Measurements from ENCODE around the gene LRRC56. TPM values are rescaled to one million over a fixed set of nuclear protein-coding genes. Genes with fewer than 3 reads are reported as not detected.

Gene LRRC56
- total and polyA plus RNA-seq, 4 donors: 0.08 to 0.46 (median 0.20) TPM

- Histone ChIP-seq H3K4me1 (ENCODE audit: control insufficient read depth in 4 of 4, insufficient read depth in 4 of 4, low read length in 3 of 4) (peaks cover 2 to 22% (median 13%) of the 10 kb centered on the region in 4 donors), H3K9me3 (ENCODE audit: control insufficient read depth in 4 of 4, low read length in 3 of 4) (no peaks in the 10 kb centered on the region), H3K27me3 (ENCODE audit: control insufficient read depth in 4 of 4, insufficient read depth in 4 of 4, low read length in 3 of 4) (no peaks in the 10 kb centered on the region), H3K9ac (ENCODE audit: low read depth in 1 of 2, low read length in 2 of 2) (peak overlapping the region in 1 of 2 donors; percentile 9), H3K36me3 (ENCODE audit: control insufficient read depth in 4 of 4, insufficient read depth in 3 of 4, low read depth in 1 of 4, low read length in 3 of 4) (peaks cover 0 to 8% (median 4%) of the 10 kb centered on the region in 4 donors), H3K4me3 (ENCODE audit: low read depth in 1 of 3, low read length in 3 of 3) (peak overlapping the region in 2 of 3 donors; percentile 1 to 90), H3K27ac (ENCODE audit: low read depth in 1 of 2, low read length in 2 of 2) (peak overlapping the region; percentile 74 to 84)
- TF ChIP-seq HNF4G (IDR thresholded peaks at IDR 0.05) (no peak), MAX (IDR thresholded peaks at IDR 0.05) (no peak), CTCF (IDR thresholded peaks at IDR 0.05; ENCODE audit: low read depth, low read length, missing input control) (no peak), NR2F2 (IDR thresholded peaks at IDR 0.05) (no peak), RAD21 (IDR thresholded peaks at IDR 0.05) (no peak), RXRA (IDR thresholded peaks at IDR 0.05) (no peak), SP1 (IDR thresholded peaks at IDR 0.05) (no peak), FOXA2 (IDR thresholded peaks at IDR 0.05) (no peak), HNF4A (conservative IDR thresholded peaks at IDR 0.05) (no peak), ATF3 (IDR thresholded peaks at IDR 0.05) (no peak), TAF1 (conservative IDR thresholded peaks at IDR 0.05) (no peak), REST (IDR thresholded peaks at IDR 0.05) (no peak), FOXA1 (IDR thresholded peaks at IDR 0.05) (no peak)
- DNase-seq (ENCODE audit: low spot score): no peak
- 22% methylated on average over 41 of the region's 41 CpGs for WGBS
These were observed 30.4 kb downstream of the LRRC56 start for GRCh38 chr11:567629-568292.

- WGBS: under 1% methylated on average over 123 of the region's 123 CpGs
- peak overlapping the region; percentile 74 to 84 for H3K27ac ChIP-seq (ENCODE audit: low read depth in 1 of 2, low read length in 2 of 2)
- TF ChIP-seq RAD21 (IDR thresholded peaks at IDR 0.05): no peak
- TF ChIP-seq ATF3 (IDR thresholded peaks at IDR 0.05): no peak
- TF ChIP-seq FOXA1 (IDR thresholded peaks at IDR 0.05): no peak
- TF ChIP-seq HNF4G (IDR thresholded peaks at IDR 0.05): no peak
- TF ChIP-seq NR2F2 (IDR thresholded peaks at IDR 0.05): no peak
- TF ChIP-seq MAX (IDR thresholded peaks at IDR 0.05): no peak
- TF ChIP-seq REST (IDR thresholded peaks at IDR 0.05): no peak
- TF ChIP-seq SP1 (IDR thresholded peaks at IDR 0.05): no peak
- TF ChIP-seq ZBTB33 (IDR thresholded peaks at IDR 0.05): no peak
- no peak for TF ChIP-seq RXRA (IDR thresholded peaks at IDR 0.05)
- TF ChIP-seq GABPA (IDR thresholded peaks at IDR 0.05 in 1 of 2, conservative IDR thresholded peaks at IDR 0.05 in 1 of 2): no peak
- no peak for TF ChIP-seq JUND (IDR thresholded peaks at IDR 0.05)
- no peak for TF ChIP-seq TAF1 (conservative IDR thresholded peaks at IDR 0.05)
These were observed 31.2 kb downstream of the LRRC56 start for GRCh38 chr11:568306-569157.

More at GRCh38 chr11:568306-569157, 31.2 kb downstream of the LRRC56 start:
- Histone ChIP-seq H3K9ac (ENCODE audit: low read depth in 1 of 2, low read length in 2 of 2) (peak overlapping the region in 1 of 2 donors; percentile 54), H3K27me3 (ENCODE audit: control insufficient read depth in 4 of 4, insufficient read depth in 4 of 4, low read length in 3 of 4) (no peaks in the 10 kb centered on the region), H3K4me3 (ENCODE audit: low read depth in 1 of 3, low read length in 3 of 3) (peak overlapping the region in 2 of 3 donors; percentile 23 to 90), H3K4me1 (ENCODE audit: control insufficient read depth in 4 of 4, insufficient read depth in 4 of 4, low read length in 3 of 4) (peaks cover 2 to 25% (median 17%) of the 10 kb centered on the region in 4 donors), H3K9me3 (ENCODE audit: control insufficient read depth in 4 of 4, low read length in 3 of 4) (no peaks in the 10 kb centered on the region), H3K36me3 (ENCODE audit: control insufficient read depth in 4 of 4, insufficient read depth in 3 of 4, low read depth in 1 of 4, low read length in 3 of 4) (peaks cover 0 to 3% (median 2%) of the 10 kb centered on the region in 4 donors)
- peak; percentile 91 for DNase-seq (ENCODE audit: low spot score)

All from liver (tissue), 9 donors.